HG03469 (cell line): Measurements from ENCODE around the gene HELZ2.
"Not testable (repeated sequence)": the region's sequence is repeated elsewhere in the genome, so short reads cannot be mapped to it uniquely, and the experiment has no call there.

Experiments
- ATAC-seq: cut with Tn5 transposase; IDR thresholded peaks from one replicate; pipeline ENCODE4 v1.9.1; 2021; ENCODE audit warnings: mild to moderate bottlenecking, moderate library complexity, moderate number of reproducible peaks; ENCODE audit not compliant: unreplicated experiment

Gene HELZ2

DNA sequence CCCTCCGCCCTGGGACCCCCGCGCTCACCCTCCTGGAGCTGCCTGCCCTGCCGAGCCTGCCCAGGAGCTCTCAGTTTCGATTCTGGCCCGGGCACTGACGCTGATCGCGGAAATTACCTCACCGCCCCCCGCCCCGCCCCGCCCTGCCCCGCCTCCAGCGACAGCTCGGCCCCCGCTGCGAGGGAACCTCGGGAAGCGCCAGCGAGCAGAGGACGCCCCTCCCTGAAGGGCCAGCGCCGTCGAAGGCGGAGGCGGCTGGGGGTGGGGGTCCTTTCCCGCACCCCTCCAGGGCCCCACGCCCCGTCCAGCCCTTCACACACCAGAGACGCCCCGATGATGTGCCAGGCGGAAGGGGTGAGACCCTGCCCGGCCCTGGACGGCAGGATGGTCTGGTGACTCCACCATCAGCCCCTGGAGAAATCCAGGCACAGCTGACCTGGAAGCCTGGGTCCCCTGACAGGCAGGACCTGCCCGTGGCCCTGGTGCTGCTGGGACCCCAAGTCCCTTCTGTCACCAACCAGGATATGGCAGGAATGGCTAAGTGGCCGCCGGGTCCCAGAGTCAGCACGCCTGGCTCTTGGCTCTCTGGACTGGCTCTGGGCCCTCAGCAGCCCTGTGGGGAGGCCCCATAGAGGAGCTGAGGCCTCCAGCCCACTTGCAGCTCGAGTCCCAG lies at the start of gene HELZ2:
Gene HELZ2 (minus strand): TSS at position 84 of the 673 bp plus-strand sequence. CDS start 1,854 bp downstream, outside the sequence.
- ATAC-seq: no peak

DNA sequence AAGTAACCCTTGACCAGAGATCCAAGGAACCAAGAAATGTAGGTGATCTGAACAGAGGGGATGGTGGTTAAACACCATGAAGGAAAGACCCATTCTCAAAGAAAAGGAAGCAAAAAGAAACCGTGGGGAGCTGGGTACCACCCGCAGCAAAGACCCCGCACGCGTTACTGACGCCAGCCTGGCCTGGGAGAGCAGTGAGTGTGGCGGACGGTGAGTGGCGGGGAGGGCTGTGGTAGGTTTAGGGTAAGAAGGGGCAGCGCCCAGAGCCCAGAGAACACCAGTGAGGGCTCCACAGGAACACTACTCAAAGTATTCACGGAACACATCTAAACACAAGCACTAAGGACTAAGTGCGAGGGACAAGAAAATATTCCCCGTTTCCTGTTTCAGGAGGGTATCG lies 48.7 kb upstream of the HELZ2 start:
- ATAC-seq: no peak

DNA sequence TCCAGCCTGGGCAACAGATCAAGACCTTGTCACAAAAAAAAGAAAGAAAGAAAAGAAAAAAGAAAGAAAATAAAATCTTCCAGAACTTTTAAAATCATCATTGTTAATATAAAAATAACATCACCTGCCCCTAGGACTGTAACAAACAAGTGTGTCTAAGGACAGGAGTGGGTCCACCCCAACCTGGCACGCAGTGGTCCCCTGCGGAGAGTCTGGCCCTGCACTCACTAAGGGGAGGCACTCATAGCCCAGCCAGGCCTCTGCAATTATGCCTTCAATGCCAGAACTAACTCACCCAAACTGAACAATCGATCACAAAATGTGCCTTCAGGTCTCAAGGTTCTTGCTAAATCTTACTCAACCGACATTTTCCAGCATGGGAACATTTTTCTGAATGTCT lies 48.1 kb upstream of the HELZ2 start:
- no peak for ATAC-seq

DNA sequence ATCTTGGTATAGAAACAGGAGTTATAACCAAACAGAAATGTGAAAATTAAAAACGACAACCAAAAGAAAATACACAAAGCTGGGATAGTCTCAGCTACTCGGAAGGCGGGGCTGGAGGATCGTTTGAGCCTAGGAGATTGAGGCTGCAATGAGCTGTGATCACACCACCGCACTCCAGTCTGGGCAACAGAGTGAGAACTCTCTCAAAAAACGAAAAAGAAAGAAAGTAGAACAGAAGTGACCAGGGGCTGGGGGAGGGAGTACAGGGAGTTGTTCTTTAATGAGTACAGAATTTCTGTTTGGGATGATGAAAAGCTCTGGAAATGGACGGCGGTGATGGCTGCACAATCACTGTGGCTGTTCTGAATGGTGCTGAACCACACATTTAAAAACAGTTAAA lies 47.0 kb upstream of the HELZ2 start:
- no peak for ATAC-seq

DNA sequence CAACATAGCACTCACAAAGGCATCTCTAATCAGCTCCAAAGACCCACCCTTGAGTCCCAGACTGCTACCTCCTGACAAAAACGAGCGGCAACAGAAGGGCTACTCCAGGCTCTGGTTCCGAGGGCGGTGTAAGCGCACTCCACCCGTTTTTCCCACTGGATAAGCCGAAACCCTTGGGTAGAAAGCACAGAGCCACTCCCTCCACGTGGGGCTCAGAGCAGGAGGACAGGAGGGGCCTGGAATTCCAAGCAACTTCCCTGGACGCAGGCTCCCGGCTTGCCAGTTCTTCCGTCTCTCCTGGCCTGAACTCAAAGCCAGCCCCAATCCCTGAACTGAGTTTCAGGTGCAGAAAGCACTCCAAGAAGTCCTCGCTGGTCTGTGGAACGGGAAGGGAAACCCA lies 45.5 kb upstream of the HELZ2 start:
- ATAC-seq: no peak

DNA sequence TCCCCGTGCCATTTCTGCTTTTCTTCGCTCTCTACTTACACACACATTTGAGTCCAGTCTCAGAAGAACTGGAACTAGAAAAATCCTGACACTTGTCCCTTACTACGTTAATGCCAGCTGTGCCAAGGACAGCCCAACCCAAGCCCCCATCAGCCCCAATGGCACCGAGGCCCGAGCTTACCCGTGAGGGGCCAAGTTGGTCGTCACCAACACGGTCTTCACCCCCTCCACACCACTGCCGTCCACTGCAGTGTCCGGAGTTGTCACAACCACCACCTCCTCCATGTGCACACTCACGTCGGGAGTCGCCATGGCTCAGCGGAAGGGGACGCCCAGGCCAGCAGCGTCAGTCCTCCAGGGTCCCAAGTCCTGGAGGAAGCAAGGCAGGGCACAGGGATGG lies 45.0 kb upstream of the HELZ2 start:
- ATAC-seq: no peak

- ATAC-seq: no peak
These were observed 44.4 kb upstream of the HELZ2 start for GRCh38 chr20:63618291-63618980.

DNA sequence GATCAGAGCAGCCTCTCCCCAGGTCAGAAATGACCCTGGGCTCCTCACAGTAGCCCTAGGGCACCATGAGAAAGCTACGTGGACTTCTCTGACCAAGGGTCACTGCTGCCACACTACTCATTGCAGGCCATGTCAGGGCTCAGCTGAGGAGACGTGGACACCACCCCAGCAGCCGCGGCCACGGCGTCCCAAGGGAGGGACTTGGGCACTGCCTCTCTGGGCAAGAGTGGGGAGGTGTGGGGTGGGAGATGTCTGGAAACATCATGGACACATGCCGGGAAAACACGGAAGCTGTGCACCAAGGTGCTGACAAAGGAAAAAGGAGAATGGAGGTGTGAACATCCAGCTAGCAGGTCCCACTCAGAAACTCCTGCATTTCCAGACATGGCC lies 43.8 kb upstream of the HELZ2 start:
- ATAC-seq: no peak

- ATAC-seq: no peak
These were observed 43.2 kb upstream of the HELZ2 start for GRCh38 chr20:63617092-63617875.

GRCh38 chr20:63613863-63614594 lies 40.0 kb upstream of the HELZ2 start:
- not testable (repeated sequence) for ATAC-seq

DNA sequence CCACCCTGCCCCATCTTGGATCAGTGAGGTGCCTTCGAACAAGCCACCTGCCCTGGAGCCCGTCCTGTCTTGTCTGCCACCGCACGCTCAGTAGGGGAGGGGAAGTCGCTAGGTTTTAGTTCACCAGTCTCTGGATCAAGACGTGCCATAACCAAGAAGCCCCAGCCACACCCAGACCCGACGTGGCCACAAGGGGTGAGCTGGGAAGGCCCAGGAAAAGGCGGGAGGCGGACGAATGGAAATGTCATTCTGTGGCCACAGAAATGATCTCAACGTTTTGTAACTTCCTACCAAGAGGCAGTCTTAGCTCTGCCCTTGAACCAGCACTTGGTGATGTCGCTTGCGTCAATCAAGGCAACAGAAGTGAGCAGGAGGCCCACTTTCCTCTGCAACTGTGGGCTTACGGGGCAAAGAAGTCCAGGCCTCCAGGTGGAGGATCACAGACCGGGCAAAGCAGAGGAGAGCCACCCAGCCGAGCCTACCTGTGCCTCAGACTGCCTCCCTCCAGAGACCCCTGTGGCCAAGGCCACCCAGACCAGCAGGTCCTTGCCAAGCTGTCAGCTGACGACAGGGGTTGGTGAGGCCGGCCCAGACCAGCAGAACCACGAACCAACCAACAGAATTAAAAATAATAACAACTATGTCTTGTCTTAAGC lies 38.4 kb upstream of the HELZ2 start:
- ATAC-seq: no peak

GRCh38 chr20:63611646-63612045 lies 37.6 kb upstream of the HELZ2 start:
- no peak for ATAC-seq

DNA sequence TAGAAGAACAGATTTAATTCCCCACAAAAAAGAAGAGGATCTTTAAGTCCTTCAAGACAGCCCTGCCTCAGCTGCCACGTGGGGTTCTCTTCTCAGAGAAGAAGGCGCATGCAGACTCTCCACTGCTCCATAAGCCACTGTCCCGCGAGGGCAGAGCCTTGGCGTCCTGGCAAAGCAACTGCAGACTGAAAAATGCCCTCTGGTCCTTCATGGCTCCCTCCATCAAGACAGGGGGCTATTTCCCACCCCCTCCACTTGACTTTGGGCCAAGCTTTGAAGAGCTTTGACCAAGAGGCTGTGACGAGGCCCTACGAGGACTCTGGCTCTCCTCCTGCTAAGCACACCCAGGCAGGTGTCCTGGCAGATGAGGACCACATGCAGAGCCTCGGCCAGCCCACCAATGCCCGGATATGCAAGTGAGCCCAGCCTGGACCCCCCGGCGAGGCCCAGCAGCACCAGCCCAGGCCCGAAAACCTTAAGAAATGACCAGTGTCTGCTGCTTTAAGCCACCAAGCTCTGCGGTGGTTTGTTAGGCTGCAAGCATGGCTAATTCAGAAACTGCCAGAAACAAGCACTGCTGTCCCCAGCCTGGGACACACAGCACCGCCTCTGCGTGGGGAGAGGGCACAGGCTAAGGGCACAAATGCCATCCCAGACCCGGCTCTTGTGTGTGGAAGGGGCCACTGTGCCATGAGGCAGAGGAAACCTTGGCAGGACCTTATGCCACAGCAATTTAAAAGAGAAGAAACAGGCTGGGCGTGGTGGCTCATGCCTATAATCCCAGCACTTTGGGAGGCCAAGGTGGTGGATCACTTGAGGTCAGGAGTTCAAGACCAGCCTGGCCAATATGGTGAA lies 36.8 kb upstream of the HELZ2 start:
- no peak for ATAC-seq

GRCh38 chr20:63606686-63607085 lies 32.6 kb upstream of the HELZ2 start:
- ATAC-seq: no peak

DNA sequence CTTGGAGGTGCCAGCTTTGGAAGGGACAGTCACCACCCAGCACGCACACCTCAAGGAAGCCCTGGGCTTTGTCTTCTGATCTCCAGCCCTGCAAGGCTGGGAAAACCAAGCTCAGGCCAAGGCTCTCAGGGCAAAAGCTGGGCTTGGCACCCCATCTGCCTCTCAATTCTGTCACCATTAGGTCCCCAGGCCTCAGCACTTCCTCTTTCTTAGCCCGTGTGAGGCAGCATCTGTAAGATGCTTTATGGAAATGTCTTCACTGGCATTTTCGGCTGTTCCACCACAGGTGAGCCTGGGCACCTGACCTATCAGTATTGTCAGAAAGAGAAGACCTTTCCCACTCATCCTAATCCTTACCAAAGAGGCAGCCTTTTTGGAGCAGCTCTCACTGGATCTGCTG lies 28.3 kb upstream of the HELZ2 start:
- no peak for ATAC-seq

- ATAC-seq: not testable (repeated sequence)
These were observed 27.6 kb upstream of the HELZ2 start for GRCh38 chr20:63601679-63602078.

DNA sequence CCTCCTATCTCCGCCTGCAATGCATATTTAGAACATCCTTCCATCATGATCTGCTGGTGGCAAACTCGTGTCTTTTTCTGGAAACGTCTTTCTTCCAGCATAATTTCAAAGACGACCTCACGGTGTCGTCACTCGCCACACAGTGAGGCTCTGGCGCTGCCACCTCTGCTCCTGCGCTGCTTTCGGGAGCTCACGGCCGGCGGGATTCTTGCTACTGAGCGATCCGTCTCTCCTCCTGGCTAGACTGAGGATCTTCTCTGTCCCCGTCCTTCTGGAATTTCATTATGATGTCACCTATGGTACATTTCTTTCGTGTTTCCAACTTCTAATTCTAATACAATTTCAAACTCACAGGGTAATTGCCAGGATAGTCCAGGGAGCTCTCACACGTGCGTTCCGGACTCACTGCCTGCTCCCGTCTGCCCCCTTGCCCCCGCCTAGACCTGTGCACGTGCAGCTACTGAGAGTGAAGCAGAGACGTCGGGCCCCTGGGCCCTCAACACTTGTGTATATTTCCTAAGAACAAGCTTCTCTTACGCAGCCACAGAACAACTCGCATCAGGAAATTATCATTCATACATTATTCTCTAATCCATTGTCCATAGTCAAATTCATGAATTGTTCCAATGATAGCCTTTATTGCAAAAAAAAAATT lies 25.5 kb upstream of the HELZ2 start:
- no peak for ATAC-seq

- no peak for ATAC-seq
These were observed 24.7 kb upstream of the HELZ2 start for GRCh38 chr20:63598479-63599395.
